Endothelial cell of umbilical vein (primary cell): Measurements from ENCODE around the gene SEC22A.

Source experiments
- GATA2 ChIP-seq: IDR thresholded peaks from 2 replicates; pipeline ENCODE4 v1.7.0; 2011; ENCODE audit warnings: low read depth, mild to moderate bottlenecking, moderate library complexity, mixed read lengths, low read length; ENCODE audit not compliant: insufficient read length, insufficient read depth
- JUN ChIP-seq: IDR thresholded peaks from 2 replicates; pipeline ENCODE4 v1.6.1; 2011; ENCODE audit warnings: borderline replicate concordance, low read depth; ENCODE audit not compliant: insufficient read length, insufficient read depth
- POLR2A ChIP-seq: IDR thresholded peaks from 2 replicates; pipeline ENCODE4 v1.6.1; 2012; ENCODE audit warnings: low read depth, mild to moderate bottlenecking, control low read depth, low read length
- TF ChIP-seq, protein P1 (sequence below), 2 donors: IDR thresholded peaks; 1 replicate in 1 of 2; 2 replicates in 1 of 2; pipeline ENCODE4 v1.5.1; 2011; ENCODE audit warnings: low read length in 2 of 2, mild to moderate bottlenecking in 2 of 2, moderate library complexity in 2 of 2, control low read depth in 1 of 2, inconsistent platforms in 1 of 2, low read depth in 1 of 2; ENCODE audit not compliant: insufficient read depth in 1 of 2; ENCODE audit errors: extremely low read depth in 1 of 2
- TF ChIP-seq, protein P2 (sequence below): IDR thresholded peaks from 2 replicates; pipeline ENCODE4 v1.6.1; 2011; ENCODE audit not compliant: insufficient read depth, insufficient read length

- no peak for TF ChIP-seq JUN
- no peak for TF ChIP-seq GATA2
- TF ChIP-seq, protein P1, sequence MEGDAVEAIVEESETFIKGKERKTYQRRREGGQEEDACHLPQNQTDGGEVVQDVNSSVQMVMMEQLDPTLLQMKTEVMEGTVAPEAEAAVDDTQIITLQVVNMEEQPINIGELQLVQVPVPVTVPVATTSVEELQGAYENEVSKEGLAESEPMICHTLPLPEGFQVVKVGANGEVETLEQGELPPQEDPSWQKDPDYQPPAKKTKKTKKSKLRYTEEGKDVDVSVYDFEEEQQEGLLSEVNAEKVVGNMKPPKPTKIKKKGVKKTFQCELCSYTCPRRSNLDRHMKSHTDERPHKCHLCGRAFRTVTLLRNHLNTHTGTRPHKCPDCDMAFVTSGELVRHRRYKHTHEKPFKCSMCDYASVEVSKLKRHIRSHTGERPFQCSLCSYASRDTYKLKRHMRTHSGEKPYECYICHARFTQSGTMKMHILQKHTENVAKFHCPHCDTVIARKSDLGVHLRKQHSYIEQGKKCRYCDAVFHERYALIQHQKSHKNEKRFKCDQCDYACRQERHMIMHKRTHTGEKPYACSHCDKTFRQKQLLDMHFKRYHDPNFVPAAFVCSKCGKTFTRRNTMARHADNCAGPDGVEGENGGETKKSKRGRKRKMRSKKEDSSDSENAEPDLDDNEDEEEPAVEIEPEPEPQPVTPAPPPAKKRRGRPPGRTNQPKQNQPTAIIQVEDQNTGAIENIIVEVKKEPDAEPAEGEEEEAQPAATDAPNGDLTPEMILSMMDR (IDR thresholded peaks at IDR 0.05; ENCODE audit: extremely low read depth in 1 of 2, insufficient read depth in 1 of 2, low read depth in 1 of 2, low read length in 2 of 2): no peak
- TF ChIP-seq, protein P2, sequence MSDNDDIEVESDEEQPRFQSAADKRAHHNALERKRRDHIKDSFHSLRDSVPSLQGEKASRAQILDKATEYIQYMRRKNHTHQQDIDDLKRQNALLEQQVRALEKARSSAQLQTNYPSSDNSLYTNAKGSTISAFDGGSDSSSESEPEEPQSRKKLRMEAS: no peak
- TF ChIP-seq POLR2A: no peak
Observed at GRCh38 chr3:123315271-123315595, 113.5 kb downstream of the SEC22A start.
